GM18907 (cell line): ENCODE measurements around the gene ENTREP3.
"Not testable (repeated sequence)": the region's sequence is repeated elsewhere in the genome, so short reads cannot be mapped to it uniquely, and the experiment has no call there.

ENCODE experiments used
- ATAC-seq: cut with Tn5 transposase; IDR thresholded peaks from one replicate; pipeline ENCODE4 v1.9.1; 2021; ENCODE audit warnings: mild to moderate bottlenecking, moderate library complexity; ENCODE audit not compliant: unreplicated experiment

ENTREP3 gene

DNA sequence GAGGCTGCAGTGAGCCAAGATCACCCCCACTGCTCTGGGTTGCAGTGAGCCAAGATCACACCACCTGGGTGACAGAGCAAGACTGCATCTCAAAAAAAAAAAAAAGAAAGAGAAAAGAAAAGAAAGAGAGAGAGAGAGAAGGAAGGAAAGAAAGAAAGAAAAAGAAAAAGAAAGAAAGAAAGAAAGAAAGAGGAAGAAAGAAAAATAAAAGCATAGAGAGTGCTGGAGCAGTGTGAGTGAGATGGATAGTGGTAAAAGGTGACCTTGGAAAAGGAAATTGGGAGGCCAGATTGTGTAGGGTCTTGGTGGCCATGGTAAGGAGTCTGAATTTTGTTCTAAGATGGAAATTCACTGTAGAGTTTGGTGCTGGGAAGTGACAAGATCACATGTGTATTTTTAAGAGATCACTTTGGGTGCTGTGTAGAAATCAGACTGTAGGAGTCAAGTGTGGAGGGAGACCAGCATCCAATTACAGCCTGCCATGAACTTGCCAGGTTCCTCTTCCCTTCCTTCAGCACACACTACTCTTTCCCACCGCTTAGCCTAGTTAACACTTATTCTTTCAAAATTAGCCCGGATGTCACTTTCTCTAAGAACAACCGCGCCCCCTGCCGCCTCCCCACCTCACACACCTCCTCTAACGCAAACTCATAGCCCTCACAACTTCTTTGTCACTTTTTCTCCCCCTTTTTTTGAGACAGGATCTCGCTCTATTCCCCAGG, 28.9 kb downstream of the ENTREP3 start:
- ATAC-seq: peak; percentile 38

DNA sequence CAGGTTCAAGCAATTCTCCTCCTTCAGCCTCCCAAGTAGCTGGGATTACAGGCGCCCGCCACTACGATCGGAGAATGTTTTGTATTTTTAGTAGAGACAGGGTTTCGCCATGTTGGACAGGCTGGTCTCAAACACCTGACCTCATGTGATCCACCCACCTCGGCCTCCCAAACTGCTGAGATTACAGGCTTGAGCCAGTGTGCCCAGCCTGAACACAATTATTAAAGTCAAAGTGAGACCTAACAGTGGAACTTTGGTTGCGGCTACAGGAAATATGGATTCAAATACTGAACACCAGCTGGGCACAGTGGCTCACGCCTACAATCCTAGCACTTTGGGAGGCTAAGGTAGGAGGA, 29.9 kb downstream of the ENTREP3 start:
- ATAC-seq: not testable (repeated sequence)

DNA sequence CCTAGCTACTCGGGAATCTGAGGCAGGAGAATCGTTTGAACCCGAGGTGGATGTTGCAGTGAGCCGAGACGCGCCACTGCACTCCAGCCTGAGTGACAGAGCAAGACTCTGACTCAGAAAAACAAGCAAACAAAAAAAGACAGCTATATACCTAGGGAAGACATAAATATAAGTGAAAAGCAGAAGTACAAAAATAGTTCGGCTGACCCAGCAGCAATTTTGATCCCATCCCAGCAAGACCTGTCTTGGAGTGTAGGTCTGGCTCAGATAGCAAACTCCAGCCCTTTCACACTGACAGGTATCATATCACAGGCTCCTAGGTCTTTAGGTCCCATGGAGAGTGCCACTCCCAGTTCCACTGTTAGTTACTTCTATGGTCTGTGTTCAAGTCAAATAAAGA, 32.2 kb downstream of the ENTREP3 start:
- no peak for ATAC-seq

DNA sequence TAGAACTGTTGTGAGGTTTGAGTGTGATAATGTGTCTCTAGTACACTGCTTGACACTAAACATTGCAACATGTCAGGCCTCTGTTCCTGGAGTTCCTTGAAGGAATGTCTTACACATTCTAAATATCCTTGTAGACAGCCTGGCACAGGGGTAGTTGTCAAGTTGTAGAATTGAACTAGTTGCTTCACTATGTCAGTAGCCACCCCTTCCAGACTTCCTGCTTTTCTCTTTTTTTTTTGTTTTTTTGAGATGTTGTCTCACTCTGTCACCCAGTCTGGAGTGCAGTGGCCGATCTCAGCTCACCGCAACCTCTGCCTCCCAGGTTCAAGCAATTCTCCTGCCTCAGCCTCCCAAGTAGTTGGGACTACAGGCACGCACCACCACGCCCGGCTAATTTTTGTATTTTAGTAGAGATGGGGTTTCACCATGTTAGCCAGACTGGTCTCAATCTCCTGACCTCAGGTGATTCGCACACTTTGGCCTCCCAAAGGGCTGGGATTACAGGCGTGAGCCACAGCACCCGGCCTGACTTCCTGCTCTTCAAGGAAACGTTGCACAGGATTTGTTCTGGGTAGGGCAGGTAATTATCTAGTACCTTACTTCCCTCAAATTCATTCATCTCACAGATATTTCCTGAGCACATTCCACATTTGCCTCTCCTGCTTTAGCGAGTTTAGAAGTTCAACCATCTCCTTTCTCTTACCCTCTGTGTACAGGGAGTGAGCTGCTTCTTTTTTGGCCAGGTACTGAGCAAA, 34.9 kb downstream of the ENTREP3 start:
- not testable (repeated sequence) for ATAC-seq

DNA sequence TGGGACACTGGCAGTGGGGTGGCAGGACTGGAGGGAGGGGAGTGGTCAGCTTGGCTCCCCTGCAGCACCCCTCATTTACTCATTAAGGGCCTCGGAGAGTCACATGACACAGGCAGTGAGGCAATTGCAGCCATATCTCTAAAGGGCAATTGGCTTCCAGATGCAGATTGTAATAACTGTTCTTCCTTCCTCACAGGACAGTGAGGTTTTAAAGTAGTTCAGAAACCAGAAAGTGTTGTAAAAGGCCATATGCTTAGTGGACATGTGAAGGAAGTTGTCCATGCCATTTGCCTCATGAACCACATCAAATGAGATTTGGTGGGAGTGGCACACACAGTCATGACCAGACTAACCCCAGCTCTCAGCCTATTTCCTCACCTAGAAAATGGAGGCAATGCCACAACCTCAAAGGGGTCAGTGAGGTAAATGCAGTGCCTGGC, 35.7 kb downstream of the ENTREP3 start:
- ATAC-seq: no peak

DNA sequence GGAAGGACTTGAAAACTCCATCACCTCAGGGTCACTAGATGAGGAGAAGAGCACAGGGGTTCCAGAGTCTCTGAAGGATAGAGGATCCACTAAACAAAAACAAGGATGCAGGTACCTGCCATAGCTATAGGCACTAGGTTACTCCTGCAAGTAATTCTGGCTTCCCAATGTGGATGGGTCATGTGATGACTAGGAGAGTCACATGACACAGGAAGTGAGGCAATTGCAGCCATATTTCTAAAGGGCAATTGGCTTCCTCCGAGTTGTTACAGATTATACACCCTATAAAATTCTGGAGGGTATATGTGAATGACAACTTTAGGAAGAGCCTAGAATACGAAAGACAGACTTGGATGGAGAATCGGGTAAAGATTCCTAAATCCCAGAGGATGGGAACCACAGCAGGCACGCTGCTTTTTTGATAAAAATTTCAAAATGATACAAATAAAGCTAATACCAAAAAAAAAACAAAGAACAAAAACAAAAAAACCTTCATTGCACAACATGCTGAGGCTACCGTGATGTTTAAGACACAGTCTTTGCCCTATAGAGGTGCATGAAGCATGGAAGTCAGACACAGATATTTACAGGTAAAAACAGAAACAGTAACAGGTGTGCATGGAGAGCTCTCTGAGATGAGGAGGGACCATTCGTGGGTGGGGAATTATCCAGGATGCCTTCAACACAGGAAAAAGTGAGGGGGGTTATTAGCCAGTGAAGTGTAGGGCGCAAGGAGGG, 36.3 kb downstream of the ENTREP3 start:
- ATAC-seq: no peak

DNA sequence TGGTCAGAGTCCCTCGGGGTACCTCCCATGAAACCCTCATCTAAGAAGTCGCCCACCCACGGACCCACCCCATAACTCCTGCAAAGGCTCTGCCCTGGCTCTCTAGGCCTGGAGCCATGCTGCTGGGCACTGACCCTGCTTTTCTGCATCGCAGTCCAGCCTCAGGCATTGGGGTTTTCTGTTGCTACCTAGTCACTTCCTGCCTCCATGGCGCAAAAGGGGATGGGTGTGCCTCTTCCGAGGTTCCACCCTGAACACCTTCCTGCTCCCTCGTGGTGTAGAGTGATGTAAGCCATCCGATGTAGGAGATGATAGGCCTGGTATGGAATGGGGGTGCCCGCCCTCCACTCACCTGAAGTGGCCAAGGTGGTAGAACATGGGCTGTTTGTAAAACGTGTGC, 40.6 kb downstream of the ENTREP3 start:
- not testable (repeated sequence) for ATAC-seq

DNA sequence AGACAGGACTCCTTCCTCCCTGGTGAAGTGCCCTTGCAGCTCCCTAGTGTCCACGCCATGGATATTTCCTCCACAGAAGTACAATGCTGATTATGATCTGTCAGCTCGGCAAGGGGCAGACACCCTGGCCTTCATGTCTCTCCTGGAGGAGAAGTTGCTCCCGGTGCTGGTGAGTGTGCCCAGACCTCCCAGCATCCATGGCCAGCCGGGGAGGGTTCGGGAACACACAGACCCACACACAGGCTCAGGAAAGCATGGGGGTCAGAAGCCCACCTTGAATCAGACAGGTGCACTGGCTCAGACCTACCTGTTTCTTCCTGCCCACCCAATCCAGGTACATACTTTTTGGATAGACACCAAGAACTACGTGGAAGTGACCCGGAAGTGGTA, 43.2 kb downstream of the ENTREP3 start:
- ATAC-seq: not testable (repeated sequence)

DNA sequence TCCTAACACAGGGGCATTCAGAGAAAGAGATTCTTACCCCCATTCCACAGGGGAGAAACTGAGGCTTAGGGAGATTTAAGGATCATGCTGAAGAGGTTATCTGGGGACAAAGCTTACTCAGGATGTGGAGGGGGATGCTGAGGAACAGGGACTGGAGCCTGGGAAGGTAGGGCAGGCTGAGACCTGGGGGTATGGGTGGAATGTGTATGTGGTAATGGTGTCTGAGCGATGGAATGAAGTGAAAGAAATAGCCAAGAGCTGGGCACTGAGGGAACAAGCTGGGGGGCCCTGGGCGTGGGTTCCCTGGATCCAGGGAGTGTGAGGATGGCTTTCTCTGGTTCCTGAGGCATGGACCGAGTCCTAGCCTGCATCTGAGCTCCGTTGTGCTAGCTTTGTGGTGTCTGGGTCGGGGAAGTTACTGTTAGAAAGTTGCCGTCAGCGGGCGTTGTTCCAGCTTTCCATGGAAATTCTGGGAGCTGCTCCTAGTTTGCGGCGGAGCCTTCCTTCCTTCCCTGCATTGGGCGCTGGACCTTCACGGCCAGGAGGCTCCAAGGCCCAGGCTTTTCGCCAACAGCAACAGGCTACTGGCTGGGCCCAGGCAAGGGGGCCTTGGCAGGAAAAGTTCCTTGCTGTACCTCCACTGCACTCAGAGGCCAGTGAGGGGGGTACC, 43.8 kb downstream of the ENTREP3 start:
- ATAC-seq: not testable (repeated sequence)

DNA sequence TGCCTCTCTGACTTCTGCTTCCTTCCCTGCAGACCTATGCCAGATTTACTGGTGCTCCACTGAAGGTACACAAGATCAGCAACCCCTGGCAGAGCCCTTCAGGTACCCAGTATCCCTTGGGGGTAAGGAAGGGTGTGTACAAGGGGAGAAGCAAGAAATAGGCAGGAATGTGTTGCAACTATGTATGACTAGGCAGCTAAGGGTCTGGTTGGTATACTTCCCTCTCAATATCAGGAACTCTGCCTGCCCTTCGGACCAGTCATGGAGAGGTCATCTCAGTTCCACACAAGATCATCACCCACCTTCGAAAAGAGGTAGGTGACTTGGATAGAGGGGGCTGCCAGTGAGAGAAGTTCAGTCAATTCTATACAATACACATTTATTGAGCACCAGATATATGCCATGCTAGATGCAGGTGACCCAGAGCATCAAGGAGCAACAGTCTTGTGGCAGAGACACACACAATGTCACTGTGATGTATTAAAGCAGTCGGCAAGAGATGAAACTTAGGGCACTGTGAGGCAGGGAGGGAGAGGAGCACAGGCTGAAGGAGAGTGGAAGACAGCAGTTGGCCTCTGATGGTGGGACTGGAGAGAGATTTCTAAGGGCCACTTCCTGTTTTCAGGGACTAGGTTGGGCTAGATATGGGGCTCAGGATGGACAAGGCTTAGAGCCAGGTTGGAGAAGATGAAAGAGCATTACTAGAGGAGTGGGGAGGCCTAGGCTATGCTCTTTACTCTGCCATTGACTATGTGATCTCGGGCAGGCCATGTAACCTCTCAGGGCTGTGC, 44.8 kb downstream of the ENTREP3 start:
- no peak for ATAC-seq

DNA sequence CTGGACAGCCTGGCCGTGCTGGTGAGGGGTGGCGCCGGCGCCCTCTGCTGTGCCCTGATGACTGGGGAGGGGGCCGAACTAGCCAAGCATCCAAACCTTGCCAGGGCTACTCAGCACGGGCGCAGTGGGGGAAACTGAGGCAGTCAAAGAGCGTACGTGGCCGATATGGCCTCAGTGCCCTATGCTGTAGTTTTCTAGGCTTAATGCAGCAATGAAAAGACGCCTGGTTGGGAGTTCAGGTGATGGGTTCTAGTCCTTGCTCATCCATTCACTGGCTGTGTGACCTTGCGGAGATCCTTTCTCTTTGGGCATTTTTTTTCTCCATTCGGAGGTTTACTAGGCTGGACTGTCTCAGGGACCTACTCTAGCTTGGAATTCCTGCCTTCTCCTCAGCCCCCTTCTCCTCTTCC, 46.0 kb downstream of the ENTREP3 start:
- ATAC-seq: no peak

DNA sequence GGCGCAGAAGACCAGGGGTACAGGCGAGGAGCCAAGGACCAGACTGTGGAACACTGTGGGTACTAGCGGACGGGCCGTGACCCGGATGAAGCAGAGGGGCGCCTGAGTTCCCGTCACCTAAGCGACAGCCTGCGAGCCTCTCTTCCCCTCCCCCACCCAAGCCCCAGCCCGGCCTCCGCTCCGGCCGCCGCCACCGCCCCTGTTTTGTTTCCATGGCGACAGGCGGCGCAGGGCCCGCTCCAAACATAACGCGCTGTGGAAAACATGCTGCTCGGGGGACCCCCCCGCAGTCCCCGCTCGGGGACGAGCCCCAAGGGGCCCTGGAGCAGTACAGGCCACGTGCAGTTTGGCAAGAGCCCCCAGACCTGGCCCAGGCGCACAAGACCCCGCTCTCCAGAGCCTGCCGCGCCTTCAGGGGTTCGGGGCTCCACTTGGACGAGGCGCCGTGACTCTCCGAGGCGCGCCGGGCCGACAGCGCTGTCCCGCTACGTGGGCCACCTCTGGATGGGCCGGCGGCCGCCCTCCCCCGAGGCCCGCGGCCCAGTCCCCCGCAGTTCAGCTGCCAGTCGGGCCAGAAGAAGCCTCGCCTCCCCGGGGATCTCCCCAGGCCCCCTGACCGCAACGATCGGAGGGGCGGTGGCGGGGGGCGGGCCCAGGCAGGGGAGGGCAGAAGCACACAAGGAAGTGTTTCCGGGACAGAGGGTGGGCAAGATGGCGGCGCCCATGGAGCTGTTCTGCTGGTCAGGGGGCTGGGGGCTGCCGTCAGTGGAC, 46.6 kb downstream of the ENTREP3 start, which contains the start of gene MTX1:
TSS of gene MTX1 (plus strand) at position 155 of the 771 bp plus-strand sequence. CDS start at position 265, 110 bp downstream.
- ATAC-seq: peak; percentile 67

DNA sequence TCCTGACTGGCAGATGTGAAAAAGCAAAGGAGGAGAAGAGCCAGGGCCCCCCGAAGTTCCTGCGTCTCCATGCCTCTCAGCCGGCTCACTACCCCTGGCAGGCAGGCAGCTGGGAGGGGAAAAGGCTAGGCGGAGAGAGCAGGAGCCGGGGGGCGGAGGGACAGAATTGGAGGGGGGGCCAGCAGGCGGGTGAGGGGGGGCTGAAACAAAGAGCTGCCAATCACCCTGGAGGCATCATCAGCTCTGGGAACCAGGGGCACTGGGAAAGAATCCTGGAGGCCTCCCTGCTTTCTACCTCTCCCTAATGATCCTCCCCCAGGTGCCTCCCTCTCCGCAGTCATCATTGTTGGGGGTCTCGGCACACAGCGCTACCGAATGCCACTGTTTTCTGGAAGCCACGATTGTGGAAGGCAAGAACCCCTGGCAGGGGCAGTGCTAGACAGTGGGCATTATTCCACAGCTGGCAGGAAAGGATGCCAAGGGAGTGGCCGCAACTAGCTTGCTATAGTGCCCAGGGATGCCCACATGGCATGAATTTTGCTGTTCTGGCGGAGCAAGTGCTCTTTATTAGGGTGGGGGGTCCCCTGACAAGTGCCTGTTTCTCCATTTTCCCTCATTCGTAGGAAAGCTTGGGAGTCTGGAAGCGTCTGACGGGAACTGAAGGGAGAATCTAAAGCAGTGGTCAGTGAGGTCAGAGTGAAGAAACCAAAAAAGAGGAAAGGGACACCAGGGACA, 47.3 kb downstream of the ENTREP3 start, which contains the start of gene THBS3:
TSS of gene THBS3 (minus strand) at position 92 of the 735 bp plus-strand sequence. CDS start at position 71, 21 bp downstream.
- ATAC-seq: no peak

DNA sequence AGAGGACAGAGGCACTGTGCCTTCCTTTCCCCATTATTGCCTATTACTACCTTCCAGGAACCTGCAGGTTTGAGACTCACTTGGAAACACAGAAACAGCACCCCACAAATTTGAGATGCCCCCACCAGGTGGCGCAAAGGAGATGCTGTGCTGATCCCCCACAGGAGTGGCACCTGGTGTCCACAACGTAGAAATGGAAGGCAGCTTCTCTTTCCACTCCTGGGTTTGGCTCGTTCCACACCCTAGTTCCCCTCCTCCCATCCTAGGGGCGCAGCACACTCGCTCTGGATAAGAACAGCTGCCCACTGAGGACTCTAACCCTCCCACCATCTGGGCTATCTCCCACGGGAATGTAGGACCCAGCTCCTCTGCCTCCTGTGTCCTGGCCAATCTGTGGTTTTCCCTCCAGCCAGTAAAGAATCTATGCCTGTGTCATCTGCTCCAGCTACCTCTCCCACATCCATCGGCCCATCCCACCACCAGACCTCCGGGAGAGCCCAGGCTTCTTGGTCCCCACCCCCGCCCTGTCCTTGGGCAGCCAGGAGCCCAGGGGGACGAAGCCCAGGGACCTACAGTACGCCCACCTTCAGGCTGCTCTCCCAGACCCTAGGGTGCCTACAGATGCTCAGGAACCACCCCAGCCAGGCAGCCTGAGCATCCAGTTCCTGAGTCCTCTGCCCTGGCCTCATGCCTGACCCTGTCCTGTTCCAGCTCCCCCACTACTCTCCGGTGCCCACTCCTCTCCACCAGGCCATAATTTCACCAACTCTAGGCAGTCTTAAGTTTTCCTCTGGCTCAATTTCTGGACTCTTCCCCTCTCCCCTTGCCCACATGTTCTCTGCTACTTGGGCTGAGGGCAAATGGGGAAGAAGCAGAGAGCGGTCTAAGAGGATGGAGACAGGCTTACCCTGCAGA, 48.1 kb downstream of the ENTREP3 start:
- ATAC-seq: no peak

DNA sequence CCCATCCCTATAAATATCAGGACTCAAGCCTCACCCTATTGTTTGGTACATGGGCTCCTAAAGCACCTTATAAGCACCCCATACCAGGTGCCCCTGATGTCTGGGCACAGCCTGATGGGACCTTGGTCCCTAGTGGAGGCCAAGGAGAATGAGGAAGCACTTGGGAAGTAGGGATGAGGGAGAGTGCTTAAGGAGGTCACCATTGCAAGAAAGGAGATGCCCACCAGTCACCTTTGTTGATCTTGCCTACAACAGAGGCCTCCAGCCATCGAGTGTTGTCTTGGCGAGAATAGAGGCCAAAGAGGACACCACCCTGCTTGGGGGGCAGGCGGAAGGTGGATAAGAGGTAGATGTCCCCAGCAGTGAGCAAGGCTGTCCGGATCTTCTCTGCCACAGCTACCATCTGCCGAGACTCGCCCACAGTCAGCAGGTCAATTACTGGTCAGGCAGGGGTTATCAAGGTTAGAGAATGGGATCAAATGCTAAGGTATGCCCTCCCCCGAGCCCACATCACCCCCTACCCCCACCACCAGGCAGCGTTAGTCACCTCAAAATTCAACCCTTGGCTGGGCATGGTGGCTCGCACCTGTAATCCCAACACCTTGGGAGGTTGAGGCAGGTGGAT, 49.2 kb downstream of the ENTREP3 start:
- no peak for ATAC-seq

DNA sequence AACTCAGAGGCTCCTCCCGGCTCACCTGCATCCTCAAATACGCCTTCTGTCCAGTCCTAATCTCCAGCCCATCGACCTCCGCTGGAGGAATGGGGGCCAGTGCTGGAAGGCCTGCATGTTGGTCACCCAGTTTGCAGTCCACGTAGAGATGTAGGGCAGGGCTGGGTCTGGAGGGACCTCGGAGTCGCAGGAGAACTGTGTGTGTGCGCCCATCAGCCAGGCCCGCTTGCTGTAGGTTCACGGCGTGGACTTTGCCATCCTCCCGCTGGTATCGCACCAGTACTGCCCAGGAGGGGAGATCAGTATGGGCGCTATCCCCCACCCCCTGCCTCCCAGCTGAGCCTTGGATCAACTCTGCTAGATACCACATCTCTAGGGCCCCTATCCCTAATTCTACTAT, 50.2 kb downstream of the ENTREP3 start:
- ATAC-seq: no peak
